Fibroblast of skin of back (primary cell): Measurements from ENCODE around the gene TRIM38.
"Not testable (repeated sequence)": the region's sequence is repeated elsewhere in the genome, so short reads cannot be mapped to it uniquely, and the experiment has no call there.

Experiments
- DNase-seq: peaks from one replicate; pipeline ENCODE4 v3.0.0-alpha.2; 2013

TRIM38 gene

DNA sequence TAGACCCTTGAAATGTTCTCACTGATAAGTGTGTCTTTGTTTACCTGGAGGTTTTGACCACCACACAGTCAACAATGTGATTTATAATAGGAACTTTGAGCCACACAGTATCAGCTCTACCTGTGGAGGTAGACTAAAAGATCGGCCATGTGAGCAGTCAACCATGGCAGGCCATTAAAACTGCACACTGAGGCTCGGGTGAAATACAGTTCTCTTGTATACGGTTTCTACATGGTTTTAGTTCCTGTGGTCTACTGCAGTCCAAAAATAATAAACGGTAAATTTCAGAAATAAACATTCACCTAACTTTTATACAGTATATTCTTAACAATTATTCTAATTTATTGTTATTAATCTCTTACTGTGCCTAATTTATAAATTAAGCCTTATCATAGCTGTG, 47.2 kb downstream of the TRIM38 start:
- DNase-seq = no peak

DNA sequence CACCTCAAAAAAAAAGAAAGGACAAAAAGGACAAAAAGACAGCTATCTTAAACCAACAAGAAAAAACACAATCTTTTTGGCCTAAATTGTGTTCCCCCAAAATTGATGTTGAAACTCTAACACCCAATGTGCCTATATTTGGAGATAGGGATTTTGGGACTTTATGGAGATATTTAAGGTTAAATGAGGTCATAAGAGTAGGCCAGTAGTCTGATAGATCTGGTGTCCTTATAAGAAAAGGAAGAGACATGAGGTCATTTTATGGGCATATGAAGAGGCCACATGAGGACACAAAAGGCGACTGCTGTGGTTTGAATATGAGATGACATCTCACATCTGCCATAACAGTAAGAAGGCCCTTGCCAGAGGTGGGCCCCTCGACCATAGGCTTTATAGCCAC, 49.5 kb downstream of the TRIM38 start:
- DNase-seq = no peak

DNA sequence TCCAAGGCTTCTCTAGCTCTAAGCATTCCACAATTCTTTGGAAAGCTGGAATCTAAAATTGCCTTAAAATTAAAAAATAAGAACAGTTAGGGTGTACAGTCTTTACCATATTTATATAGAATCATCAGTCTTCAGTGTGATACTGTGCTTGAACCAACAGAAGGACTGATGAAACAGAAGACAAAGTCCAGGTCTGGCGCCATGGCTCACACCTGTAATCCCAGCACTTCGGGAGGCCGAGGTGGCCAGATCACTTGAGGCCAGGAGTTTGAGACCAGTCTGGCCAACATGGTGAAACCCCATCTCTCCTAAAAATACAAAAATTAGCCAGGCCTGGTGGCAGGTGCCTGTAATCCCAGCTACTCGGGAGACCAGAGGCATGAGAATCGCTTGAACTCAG, 51.8 kb downstream of the TRIM38 start:
- not testable (repeated sequence) for DNase-seq

DNA sequence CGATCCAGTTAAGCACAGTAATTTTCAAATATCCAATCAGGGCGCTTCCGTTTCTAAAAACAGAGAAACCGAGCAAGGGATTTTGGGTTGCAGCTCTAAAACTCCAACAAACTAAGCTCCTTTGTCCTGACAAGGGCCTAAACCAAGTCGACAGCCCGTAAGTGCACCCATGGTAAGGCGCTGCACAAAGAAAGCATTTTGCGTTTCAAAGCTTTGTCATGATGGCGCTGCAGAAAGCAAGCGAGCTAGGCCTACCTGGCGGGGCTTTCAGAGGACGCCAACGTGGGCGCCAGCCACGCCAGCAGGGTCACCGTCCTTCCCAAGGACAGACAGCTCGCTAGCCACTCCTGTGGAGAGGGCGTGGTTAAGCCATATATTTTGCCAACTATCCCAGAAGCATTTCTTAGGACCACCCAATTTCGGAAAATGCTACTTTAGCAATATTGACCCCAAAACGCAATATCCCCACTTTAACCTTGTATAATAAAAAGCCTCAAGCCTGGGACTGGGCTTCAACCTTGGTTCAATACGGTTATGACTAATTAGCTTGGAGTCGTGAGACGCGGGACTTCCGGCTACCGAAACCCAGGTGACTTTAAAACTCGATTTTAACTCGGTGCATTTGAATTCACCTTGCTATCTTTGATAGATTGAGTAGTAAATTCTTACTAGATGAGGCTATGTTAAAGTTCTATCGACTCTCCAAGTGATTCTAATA, 53.8 kb downstream of the TRIM38 start:
- peak; percentile 3 for DNase-seq

DNA sequence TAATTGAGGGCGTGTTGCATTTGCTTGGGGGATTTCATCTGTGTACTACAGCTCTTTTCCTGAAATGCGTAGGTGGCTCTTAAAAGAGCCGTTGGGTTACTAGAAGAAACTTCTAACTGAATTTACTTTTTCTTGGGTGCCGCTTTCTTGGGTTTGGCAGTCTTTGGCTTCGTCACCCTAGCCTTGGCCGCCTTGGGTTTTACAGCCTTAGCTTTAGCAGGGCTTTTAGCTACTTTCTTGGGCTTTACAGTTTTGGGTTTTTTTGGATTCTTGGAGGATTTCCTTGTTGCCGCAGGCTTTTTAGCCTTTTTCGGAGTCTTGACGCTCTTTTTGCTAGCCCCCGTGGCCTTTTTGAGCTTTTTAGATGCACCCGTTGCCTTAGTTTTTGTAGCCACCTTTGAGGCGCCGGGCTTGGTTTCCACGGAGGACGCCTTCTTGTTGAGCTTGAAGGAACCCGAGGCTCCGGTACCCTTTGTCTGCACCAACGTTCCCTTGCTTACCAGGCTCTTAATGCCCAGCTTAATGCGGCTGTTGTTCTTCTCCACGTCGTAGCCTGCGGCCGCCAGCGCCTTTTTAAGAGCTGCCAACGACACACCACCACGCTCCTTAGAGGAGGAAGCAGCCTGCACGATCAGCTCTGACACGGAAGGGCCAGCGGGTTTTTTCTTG, 54.5 kb downstream of the TRIM38 start:
- DNase-seq = peak; percentile 4

DNA sequence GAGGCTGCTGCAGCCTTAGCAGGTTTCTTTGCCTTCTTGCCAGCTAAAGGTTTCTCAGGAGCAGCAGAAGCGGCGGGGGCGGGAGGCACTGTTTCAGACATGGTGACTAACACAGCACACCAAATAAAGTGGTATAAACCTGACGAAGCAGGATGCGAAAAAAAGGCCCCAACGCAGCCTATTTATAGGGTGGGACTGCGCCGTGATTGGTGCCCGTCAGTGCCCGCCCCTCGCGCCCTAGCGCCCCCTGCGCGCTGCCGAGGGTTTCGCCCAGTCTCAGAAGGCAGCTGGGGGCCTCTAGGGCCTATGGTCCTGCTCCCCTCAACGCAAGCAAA, 55.0 kb downstream of the TRIM38 start:
- DNase-seq = peak; percentile 92

DNA sequence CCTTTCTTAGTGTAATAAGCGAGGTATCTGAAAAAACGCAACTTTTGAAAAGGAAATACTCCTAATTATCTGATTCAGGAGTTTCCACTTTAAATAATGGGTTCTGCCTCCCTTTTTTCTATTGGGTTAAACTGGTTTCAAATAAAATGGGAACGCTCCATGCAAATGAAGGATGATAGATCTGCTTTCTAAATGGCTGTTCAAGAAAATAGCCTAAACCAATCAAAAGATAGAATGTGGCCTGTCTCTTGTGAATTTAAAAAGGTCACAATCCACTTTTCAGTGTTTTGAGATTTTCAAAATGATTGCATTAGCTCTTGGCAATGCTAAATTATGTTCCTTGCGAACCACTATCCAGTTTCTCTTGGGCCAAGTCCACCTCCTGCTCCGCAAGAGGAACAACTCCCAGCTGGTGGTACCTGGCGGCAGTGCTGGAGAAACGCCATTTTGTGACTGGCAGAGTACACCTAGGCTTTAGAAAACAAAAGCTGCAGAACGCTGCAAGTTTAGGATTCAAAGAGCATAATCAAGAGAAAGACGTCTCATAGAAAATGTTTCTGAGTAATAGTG, 56.7 kb downstream of the TRIM38 start:
- no peak for DNase-seq

DNA sequence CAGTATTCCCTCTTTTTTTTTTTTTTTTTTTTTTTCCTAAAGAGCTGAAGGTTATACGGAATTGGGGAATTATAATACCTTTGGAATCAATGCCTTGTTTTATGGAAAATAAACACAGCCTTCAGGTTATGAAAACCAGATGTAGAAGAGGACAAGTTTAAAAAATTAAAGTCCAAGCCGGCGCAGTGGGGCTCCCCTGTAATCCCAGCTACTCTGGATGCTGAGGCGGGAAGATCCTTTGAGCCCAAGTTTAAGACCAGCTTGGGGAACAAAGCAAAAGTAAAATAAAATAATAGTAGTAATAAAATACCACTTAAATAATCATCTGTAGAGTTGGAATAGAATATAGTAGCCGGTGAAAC, 57.3 kb downstream of the TRIM38 start:
- DNase-seq = no peak

DNA sequence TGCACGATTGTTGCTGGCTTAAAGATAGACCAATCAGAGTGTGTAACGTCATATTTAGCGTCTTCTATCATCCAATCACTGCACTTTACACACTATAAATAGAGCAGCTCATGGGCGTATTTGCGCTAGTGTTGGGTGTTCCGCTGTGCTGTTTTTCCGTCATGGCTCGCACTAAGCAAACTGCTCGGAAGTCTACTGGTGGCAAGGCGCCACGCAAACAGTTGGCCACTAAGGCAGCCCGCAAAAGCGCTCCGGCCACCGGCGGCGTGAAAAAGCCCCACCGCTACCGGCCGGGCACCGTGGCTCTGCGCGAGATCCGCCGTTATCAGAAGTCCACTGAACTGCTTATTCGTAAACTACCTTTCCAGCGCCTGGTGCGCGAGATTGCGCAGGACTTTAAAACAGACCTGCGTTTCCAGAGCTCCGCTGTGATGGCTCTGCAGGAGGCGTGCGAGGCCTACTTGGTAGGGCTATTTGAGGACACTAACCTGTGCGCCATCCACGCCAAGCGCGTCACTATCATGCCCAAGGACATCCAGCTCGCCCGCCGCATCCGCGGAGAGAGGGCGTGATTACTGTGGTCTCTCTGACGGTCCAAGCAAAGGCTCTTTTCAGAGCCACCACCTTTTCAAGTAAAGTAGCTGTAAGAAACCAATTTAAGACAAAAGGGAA, 57.9 kb downstream of the TRIM38 start:
- peak; percentile 91 for DNase-seq

DNA sequence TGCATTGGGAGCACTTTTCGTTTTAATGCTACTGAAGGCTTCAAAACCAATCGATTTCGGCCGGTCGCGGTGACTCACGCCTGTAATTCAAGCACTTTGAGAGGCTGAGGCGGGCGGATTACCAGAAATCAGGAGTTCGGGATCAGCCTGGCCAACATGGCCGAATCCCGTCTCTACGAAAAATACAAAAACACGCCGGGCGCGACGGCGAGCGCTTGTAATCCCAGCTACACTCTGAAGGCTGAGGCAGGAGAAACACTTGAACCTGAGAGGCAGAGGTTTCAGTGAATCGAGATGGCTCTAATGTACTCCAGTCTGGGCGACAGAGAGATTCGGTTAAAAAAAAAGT, 58.4 kb downstream of the TRIM38 start:
- peak; percentile 74 for DNase-seq

DNA sequence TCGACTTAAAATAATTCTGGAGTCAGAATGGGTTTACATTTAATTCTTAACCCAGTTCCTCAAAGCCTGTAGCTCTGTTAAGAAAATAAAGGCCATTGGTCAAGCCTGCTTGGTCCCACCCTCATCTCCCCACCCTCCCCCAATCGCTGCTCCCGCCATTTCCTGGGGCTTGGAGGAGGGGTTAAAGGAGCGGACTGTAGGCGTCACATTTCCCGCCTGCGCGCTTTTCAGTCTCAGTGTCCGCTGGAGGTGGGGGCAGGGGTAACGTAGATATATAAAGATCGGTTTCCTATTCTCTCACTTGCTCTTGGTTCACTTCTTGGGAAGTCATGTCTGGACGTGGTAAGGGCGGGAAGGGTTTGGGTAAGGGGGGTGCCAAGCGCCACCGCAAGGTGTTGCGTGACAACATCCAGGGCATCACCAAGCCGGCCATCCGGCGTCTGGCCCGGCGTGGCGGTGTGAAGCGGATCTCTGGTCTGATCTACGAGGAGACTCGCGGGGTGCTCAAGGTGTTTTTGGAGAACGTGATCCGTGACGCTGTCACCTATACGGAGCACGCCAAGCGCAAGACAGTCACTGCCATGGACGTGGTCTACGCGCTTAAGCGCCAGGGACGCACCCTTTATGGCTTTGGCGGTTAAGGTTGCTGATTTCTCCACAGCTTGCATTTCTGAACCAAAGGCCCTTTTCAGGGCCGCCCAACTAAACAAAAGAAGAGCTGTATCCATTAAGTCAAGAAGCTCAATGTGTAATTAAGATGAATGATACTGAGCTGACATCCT, 58.9 kb downstream of the TRIM38 start:
- peak; percentile 96 for DNase-seq

DNA sequence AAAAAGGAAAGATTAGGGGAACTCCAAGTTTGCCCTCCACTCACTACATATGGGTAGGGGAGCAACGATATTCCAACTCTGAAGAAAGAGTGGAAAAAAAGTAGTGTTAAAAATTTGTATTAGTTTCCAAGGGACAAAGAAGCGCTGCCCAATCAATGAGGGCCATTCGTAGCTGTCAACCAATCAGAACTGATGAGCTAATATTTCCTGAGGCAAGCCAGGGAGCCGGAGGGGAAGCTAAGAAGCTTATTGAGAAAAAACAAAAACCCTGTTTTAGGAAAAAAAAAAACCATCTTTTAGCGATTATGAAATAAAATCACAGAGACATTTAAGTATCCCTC, 59.5 kb downstream of the TRIM38 start:
- peak; percentile 88 for DNase-seq

DNA sequence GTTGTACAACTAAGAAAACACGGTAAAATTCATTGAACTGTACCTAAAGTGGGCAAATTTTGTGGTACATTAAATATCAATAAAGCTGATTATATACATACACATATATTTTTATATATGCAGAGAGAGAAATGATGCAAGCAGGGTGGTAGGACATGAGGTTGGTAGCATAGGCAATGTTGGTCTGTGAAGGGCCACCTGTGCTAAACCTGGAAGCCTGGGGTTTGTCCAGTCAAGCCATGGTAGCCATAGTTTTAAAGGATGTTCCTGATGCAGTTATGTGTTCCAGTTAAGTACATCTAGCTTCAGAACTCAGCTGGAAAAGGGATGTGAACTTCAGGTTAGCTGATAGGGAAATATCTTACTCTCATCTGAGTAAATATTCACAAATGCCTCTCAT, 60.1 kb downstream of the TRIM38 start:
- no peak for DNase-seq

DNA sequence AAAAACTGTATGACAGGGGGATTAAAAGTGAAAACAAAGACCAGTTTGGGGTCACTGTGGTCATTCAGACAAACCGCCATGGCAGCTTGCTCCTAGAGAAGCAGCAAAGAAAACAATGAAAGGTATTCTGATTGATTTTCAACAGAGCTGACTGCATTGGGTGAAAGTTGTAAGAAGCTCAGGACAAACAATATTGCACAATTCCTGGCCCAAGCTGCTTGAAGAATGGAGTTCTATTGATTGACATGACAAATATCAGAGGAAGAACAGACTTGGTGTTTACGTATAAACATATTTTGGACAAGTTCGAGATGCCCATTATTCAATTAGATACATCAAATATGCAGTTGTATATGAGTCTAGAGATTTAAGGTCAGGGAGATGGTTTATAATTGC, 62.0 kb downstream of the TRIM38 start:
- no peak for DNase-seq

DNA sequence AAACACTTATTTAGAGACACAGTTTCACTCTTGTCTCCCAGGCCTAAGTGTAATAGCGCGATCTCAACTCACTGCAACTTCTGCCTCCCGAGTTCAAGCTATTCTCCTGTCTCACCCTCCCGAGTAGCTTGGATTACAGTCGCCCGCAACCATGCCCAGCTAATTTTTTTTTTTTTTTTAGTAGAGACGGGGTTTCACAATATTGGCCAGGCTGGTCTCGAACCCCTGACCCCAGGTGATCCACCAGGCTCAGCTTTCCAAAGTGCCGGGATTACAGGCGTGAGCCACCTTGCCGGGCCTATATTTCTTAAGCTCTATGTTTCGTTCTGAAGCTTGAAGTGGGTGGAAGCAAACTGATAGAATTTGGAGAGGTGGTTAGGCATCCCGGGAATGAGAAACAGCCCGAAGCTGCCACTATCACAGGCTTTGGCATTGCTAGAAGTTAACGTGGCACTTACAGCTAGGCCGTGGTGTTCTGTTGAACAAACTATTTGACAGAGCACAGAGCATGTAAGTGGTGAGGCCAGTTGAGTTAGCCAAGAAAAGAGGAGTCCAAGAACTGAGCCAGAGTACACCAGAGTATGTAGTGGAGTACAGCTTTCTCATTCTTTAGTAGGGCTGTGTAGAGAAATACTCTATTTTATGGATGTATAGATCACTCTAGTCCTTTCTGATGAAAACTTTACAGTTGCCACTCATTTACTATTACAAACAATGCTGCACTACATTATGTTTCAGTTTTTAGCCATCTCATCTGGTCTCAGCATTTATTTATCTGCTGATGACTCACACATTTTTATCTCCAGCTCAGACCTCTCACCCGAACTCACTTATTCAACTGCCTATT, 62.7 kb downstream of the TRIM38 start:
- peak; percentile 84 for DNase-seq

DNA sequence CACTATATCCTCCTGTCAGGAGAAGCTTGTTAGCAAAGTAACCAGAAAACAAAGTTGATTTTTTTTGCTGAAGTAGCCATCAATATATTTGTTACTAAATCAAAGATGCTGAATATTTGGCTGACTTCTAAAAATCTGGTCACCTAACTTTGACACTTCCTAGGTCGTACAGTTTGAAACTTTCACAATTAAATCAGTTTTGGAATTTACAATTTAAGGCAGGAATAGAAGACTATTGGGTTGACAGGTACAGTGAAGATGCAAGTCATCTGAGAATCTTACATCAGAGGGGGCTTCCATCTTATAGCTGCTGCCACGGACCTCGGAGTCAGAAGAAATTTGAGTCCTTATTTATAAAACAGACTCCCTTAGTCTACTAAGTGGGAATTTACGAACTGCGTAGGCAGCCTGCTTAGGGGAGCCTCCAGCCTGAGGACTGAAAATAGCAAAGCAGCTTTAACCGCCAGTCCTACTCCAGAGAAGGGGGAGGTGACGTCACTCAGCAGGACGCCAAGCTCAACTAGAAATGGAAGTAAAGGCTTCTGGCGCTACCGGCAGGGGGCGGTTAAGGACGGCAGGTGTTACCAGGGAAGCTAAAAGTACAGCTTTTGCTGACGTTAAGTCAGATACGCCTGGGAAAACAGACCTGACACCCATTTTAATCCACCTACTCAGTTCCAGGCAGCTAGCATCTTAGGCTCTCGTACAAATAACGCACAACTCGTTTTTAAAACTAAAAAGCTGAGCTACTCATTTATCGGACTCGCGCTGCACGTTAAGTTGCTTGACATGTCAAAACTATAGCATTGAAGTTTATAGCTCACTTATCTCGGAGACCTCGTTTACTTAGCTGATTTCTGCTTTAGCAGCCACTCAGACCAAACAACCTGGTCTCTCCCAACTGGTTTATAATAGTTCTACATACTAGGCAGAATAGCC, 63.6 kb downstream of the TRIM38 start:
- peak; percentile 95 for DNase-seq

DNA sequence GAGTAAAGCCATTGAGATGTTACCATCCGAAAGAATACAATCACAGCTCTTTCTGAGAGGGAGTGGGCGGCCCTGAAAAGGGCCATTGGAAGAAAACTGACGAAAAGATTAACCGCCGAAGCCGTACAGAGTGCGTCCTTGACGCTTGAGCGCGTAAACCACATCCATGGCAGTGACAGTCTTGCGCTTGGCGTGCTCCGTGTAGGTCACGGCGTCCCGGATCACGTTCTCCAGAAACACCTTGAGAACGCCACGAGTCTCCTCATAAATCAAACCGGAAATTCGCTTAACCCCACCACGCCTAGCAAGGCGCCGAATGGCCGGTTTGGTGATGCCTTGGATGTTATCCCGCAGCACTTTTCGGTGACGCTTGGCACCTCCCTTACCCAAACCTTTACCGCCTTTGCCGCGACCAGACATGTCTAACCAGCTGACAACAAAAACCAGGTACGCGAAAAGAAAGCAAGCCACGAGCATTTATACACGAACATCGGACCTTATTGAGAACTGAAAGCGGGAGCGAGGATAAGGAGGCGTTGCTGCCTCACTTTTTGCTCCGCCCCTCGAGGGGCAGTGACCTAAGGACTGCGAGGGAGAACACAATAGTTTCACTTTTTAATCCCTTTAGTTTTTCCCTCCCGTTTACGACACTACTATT, 64.4 kb downstream of the TRIM38 start:
- DNase-seq = peak; percentile 97

DNA sequence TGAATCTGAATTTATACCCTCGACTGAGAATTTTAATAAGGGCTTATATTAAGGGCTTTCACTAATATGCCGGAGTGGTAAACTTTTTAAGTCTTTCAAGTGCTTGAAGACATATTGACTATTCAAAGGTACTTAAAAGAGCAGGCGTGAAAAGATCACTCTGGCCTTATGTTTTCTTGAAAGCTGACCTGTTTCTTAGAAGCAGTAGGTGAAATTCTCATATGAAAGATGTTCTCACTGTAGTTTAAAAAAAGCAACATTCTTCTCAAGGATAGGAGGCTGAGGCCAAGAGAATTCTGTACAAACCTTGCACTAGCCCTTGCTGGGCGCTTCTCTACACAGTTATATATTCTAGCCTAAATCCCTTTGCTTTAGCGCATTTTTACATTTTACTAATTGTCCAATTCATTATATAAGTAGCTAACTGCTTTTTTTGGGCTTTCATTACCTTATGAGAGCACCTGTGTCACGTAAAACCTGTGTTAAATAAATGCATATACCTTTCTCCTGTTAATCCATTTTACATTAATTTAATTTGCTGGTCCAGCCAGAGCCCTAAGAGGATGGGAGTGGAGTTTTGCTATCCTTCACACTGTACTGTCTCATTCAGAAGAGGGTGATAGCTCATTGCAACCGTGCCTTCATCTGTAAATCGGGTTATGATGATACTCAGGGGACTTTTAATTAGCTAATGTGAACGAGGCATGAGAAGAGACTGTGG, 65.0 kb downstream of the TRIM38 start:
- no peak for DNase-seq

DNA sequence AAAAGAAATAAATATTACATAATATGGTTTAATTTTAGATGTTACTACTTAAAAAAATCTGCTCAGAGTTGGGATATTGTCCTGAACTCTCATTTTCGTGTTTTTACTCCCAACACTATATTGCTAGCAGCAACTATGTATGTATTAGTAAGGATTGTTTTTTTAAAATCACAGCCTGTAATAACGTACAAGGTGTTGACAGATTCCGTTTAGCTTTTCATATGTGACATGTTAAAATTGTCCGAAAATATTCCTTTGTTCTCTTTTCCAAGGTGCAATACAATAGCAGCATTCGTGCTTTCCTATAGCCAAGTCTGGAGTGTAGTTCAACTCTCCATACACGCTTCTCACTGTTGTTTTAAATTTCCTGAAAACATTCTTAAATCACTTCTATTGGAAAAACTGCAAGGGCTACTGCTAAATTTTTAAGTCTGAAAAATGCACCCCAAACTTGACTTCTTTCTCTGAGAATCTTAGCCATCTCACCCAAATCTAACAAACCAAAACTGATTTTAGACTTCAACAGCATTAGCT, 65.7 kb downstream of the TRIM38 start:
- no peak for DNase-seq
